HG02943 (cell line): ENCODE measurements around the gene CYTH4.

ENCODE experiments used
- ATAC-seq: cut with Tn5 transposase; IDR thresholded peaks from one replicate; pipeline ENCODE4 v1.9.1; 2021; ENCODE audit warnings: mild to moderate bottlenecking, low read depth, moderate library complexity; ENCODE audit not compliant: unreplicated experiment

The CYTH4 gene

DNA sequence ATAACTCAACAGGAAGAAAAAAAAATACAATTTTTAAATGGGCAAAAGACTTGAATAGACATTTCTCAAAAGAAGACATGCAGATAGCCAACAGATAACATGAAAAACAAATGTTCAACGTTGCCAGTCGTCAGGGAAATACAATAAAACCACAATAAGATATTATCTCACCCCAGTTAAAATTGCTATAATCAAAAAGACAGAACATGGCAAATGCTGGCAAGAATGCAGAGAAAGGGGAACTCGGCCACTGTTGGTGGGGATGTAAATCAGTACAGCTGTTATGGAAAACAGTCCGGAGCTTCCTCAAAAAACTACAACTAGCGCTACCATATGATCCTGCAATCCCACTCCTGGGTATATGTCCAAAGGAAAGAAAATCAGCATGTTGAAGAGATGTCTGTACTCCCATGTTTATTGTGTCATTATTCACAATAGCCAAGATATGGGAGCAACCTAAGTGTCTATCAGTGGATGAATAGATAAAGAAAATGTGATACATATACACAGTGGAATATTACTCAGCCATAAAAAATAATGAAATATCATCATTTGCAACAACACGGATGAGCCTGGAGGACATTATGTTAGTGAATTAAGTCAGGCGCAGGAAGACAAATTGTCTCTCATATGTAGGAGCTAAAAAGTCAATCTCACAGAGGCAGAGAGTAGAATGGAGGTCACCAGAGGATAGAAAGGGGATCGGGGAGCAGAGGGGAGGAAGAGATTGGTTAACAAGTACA, 12.2 kb upstream of the CYTH4 start:
- ATAC-seq: no peak

DNA sequence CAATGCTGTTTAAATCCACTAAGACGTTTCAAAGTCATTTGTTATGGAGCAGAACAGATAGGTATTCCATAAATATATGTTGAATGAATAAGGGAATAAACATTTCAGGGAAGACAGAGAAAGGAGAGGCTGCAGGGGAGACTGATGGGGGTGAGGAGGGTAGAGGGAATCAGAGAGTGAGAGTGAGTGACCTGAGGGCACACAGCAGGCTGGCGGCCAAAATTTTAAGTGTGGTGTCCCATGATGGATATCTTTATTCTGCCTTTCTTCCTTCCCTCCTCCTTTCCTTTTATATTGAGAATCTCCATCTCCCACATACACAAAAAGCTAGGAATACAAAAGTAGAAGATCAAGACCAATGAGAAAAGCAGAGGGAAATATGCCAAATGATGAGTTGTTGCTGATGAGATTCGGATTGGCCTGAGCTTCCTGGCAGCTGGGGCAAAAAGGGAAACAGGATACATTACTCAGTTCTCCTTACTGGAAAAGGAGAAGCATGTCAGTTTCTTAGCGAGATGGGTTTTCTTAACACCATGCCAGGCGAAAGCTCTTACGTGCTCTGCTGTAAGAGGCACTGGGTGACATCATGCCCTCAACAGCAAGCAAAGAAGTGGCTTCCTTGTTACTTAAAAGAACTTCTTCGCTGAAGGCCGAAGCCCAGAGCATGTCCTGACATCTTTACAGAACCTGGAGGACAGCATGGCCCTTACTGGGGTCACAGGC, 11.2 kb upstream of the CYTH4 start:
- no peak for ATAC-seq

GRCh38 chr22:37273126-37273845, 9.0 kb upstream of the CYTH4 start:
- no peak for ATAC-seq

DNA sequence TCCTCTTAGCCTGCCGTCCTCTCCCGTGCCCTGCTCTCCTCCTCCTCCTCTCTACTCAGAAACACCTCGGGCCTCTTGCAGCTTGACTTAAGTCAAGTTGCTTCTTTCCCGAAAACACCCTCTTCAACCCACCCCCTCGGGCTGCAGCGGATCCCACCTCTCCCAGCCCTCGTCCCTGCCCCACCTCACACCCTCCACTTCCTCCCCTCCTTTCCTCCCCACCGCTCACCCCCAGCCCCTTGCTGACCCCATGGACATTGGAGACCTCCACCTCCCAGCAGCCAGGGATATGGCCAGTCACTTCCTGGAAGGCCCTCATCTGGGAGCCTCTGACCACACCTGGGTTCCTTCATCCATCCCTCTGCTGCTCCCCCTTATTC, 8.5 kb upstream of the CYTH4 start:
- no peak for ATAC-seq

DNA sequence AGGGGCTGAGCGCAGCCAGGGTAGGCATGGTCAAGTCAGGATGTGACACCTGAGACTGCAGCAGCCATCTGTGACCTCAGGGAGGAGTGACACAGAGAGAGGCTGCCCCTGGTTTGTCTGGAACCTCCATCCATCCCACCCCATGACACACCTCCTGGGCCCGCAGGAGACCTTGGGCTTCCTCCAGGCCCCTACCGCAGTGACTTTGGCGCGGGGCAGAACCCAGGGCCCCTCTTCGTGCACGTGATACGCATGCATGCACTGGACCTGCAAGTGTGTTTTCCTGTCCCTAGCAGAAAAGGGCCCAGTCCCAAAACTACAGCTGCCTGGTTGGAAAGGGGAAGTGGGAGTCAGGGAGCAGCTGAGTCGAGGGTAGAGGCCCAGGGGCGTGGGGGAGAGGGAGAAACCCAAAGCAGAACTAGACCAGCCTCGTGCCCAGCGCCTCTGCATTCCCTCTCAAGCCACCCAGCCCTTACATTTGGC, 7.9 kb upstream of the CYTH4 start:
- no peak for ATAC-seq

DNA sequence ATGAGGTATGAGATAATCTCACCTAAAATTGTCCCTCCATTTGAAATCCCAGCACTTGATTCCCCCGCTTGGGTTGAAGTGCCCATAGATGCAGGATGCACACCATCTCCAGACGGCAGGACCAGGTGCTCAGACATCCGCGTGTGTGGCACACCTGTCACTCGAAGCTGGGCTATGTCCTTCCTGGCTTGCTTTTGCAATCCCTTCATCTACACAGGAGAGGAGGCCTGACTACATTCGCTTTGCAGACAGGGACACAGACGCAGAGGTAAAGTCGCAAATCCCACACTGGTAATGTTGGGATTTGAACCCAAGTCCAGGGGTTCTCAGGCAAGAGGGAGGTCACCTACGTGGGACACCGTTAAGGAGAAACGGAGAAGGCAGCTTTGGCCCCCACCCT, 7.2 kb upstream of the CYTH4 start:
- ATAC-seq: no peak

DNA sequence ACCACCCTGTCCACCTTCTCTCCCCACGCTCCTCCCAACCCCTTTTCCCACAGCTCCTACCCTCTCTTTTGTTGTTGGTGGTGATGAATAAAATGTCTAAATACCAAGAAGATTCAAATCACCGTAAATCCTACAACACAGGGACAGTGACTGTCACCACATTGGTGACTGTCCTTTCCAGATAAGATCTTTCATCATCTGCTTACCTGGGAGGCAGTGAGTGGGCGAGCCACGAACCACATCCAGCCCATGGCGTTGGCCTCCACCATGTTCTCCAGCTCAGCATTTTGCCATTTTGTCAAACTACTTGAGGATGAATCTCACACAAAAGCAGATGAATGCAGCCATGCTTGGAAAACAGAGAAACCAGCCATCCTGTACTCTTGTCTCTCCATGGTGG, 6.7 kb upstream of the CYTH4 start:
- no peak for ATAC-seq

- ATAC-seq: no peak
These were observed 5.5 kb upstream of the CYTH4 start for GRCh38 chr22:37276776-37277175.

DNA sequence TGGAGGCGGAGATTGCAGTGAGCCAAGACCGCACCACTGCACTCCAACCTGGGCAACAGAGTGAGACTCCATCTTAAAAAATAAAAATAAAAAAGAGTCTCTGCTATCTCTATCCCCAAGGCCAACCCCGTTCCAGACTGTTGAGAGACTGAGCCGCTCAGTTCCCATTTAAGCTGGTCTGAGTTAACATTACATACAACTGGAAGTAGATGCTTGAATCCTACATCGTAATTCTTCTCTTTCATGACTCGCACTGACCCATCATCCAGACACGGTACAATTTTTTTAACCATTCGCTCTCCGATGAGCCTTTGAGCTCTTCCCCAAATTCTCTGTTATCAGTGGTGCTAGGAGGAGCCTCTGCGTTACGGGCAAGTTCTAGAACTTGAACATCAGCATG, 4.9 kb upstream of the CYTH4 start:
- ATAC-seq: no peak

GRCh38 chr22:37278261-37278660, 4.0 kb upstream of the CYTH4 start:
- no peak for ATAC-seq

GRCh38 chr22:37279331-37280181, 2.8 kb upstream of the CYTH4 start:
- ATAC-seq: no peak

GRCh38 chr22:37280718-37281117, 1.6 kb upstream of the CYTH4 start:
- no peak for ATAC-seq

DNA sequence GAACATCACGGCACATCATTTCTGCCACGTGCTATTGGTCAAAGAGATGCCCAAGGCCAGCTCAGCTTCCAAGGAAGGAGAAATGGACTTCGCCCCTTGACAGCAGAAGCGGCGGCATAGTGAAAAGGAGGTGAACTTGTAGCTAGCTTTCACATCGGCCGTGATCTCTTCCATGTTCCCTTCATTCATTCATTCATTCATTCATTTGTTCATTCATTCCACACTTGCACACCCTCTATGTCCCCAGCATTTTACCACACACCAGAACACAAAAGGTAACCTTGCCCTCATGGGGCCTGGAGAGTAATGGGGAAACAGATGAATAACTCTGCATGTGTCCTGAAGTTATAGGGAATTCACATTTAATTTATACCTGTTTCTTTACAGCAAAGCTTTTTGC, 1.1 kb upstream of the CYTH4 start:
- ATAC-seq: no peak

DNA sequence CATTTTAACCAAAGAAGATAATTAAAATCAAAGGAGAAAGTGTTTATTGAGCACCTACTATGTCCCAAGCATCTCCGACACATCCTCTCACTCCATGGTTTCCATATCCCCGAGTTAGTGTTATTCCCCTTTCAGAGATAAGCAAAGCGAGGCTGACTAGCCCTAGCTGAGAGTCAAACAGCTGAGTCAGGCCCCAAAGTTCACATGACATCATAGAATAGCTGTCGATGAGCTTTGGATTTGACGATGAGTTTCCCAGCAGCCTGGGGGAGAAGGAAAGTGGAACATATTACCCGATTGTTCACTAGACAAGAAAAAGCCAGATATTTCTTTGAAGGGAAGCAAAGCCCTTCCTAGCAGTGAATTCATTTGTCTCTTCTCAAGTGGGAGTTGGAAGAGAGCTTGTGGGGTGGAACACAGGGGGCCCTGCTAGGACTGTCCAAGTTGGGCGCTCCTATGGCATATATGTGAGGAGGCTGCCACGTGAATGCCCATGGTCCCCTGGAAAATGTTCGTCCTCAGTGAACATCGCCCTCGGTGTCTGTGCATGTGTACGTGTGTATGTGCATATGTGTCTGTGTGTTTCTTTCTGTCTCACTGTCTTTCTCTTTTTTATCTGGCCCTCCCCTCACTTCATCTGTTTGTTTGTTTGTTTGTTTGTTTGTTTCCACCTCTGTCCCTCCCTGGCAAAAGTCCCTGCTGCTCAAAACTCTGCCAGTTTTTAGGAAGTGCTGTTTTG, 493 bp upstream of the CYTH4 start:
- ATAC-seq: no peak

DNA sequence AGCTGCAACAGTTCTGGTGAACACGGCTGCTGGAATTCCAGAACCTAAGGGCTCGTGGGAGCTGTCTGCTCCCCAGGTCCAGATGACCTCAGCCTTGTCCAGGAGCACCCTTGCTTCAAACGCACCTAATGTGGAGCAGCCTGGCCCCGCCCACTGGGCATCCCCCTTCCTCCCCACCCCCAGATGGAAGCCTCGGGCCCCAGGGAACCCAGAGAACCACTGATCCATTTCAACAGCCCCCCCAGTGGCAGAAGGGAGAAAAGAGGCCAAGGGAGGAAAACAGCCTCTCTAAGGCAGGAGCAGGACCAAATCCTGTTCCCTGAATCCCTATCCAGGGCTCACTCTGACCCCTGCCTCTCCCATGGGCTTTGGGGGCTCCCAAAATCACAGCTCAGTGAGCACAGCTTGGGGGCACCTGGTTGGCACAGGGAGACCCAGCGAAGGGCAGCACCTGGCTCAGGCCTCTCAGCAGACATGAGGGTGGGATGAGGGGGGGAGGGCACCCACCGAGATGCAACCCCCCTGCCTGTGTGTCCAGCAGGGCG, 1.2 kb downstream of the CYTH4 start:
- no peak for ATAC-seq

DNA sequence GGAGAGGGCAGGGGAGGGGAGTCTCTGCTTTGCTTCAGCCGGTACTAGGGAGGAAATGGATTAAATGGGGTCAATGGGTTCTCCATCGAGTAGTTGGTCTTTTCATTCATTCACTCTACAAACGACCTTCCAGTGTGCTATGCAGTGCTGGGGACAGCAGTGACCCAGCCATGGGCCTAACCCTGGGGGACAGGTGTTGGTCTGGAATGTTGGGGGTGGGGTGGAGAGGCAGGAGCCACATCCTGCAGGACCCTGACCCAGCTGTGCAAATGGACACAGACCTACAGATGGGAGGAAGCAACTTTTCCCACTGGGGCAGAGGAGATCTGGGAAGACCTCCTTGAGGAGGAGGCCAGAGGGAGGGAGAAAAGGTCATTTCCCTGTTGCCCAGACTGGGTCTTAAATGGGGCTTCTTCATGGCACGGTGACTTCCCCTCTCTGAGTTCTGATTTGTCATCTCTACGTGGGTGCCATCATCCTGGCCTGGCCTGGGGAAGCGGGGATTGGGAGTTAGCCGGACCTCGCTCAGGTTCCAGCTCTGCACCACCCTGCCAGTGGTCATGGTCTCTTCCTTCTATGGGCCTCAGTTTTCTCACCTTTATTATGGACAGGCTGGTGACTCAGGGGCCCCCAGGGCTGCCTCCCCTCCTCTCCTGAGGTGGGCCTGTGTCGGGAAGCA, 2.0 kb downstream of the CYTH4 start:
- ATAC-seq: no peak

GRCh38 chr22:37284805-37285355, 2.6 kb downstream of the CYTH4 start:
- ATAC-seq: no peak

DNA sequence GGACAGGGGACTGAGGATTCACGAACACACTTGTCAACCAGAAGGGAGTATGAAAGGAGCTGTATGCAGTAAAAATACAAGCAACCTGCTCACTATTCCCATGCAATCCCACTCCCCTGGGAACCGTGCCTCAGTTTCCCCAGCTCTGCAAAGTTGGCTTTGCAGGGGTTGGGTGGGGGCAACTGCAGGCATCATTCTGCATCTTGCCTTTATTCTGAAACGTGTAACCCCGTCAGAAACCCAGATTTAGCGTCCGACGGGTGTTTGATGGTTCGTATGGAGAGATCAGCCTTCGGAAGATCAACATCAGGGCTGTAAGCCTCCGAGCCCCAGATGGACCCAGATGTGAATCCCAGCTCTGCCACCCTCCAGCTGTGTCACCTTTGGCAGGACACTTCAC, 3.6 kb downstream of the CYTH4 start:
- ATAC-seq: no peak

DNA sequence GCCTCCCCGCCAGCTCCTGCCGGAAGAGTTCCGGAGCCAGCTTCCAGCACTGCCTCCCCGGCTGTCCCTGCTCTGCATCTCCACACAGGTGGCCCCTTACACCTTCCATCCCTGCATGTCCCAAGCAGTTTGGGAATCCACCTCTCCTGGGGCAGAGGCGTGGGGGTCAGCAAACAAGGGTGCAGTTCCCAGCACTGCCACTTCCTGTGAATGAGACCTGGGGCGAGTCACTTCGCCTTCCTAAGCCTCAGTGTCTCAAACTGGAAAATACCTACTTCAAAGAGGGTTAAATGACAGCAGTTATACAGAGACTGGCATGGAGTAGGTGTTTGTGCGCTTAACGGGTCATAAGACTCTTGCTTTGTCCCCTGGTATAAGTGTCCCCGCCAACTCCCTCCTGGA, 5.2 kb downstream of the CYTH4 start:
- ATAC-seq: no peak
